MM.1S (cell line): ENCODE measurements around the gene ARID1A.

Experiments used
- DNase-seq: peaks from one replicate; pipeline ENCODE4 v3.0.0-alpha.2; 2015
- H2AFZ ChIP-seq: fragments of 300-600 bp; sonication (generic); 2 replicates; pipeline ENCODE4 v1.6.0; 2016; ENCODE audit warnings: antibody characterized with exemption, low read length
- H3F3A ChIP-seq: fragments of 300-600 bp; sonication (generic); 2 replicates; pipeline ENCODE4 v1.6.1; 2016; ENCODE audit warnings: mild to moderate bottlenecking, antibody characterized with exemption, low read length, moderate library complexity, mixed read lengths; ENCODE audit not compliant: insufficient read depth
- H3K27ac ChIP-seq: fragments of 300-600 bp; sonication (generic); 2 replicates; pipeline ENCODE4 v1.5.1; 2016; ENCODE audit warnings: mild to moderate bottlenecking, low read length
- H3K27me3 ChIP-seq: fragments of 300-600 bp; sonication (generic); replicated peaks from 2 replicates; pipeline ENCODE4 v1.6.0; 2016; ENCODE audit warnings: low read length; ENCODE audit not compliant: insufficient read depth
- H3K36me3 ChIP-seq: fragments of 300-600 bp; sonication (generic); replicated peaks from 2 replicates; pipeline ENCODE4 v1.6.1; 2016; ENCODE audit warnings: mild to moderate bottlenecking, low read length, mixed read lengths; ENCODE audit not compliant: insufficient read depth
- H3K4me1 ChIP-seq: fragments of 300-600 bp; sonication (generic); 2 replicates; pipeline ENCODE4 v1.6.1; 2016; ENCODE audit warnings: low read length, mixed read lengths
- H3K4me2 ChIP-seq: fragments of 300-600 bp; sonication (generic); 2 replicates; pipeline ENCODE4 v1.6.0; 2016; ENCODE audit warnings: low read depth, low read length
- H3K4me3 ChIP-seq: fragments of 300-600 bp; sonication (generic); 2 replicates; pipeline ENCODE4 v1.5.1; 2016; ENCODE audit warnings: low read length, mixed read lengths
- H3K79me2 ChIP-seq: fragments of 300-600 bp; sonication (generic); 2 replicates; pipeline ENCODE4 v1.6.1; 2016; ENCODE audit warnings: mixed run types, low read length, mixed read lengths
- H3K9ac ChIP-seq: fragments of 300-600 bp; sonication (generic); 2 replicates; pipeline ENCODE4 v1.6.1; 2016; ENCODE audit warnings: low read length, mixed read lengths
- H3K9me2 ChIP-seq: fragments of 300-600 bp; sonication (generic); replicated peaks from 2 replicates; pipeline ENCODE4 v1.6.1; 2016; ENCODE audit warnings: mild to moderate bottlenecking, low read length, mixed read lengths; ENCODE audit not compliant: insufficient read depth
- H3K9me3 ChIP-seq: fragments of 300-600 bp; sonication (generic); replicated peaks from 2 replicates; pipeline ENCODE4 v1.6.1; 2016; ENCODE audit warnings: mild to moderate bottlenecking, low read length, mixed read lengths; ENCODE audit not compliant: insufficient read depth
- H4K20me1 ChIP-seq: fragments of 300-600 bp; sonication (generic); 2 replicates; pipeline ENCODE4 v1.6.1; 2016; ENCODE audit warnings: mild to moderate bottlenecking, low read length, moderate library complexity, mixed read lengths; ENCODE audit not compliant: insufficient read depth
- EZH2 ChIP-seq: fragments of 300-600 bp; sonication (generic); optimal IDR thresholded peaks from 2 replicates; pipeline ENCODE3; 2017; ENCODE audit warnings: low read depth, mild to moderate bottlenecking, antibody characterized with exemption, low read length, mixed read lengths
- EZH2phosphoT487 ChIP-seq: fragments of 300-600 bp; sonication (generic); IDR thresholded peaks from 2 replicates; pipeline ENCODE4 v1.6.1; 2018; ENCODE audit warnings: antibody characterized with exemption, low read length
- TF ChIP-seq, protein P1 (sequence below): fragments of 300-600 bp; sonication (generic); IDR thresholded peaks from 2 replicates; pipeline ENCODE4 v1.5.1; 2016; ENCODE audit warnings: antibody characterized with exemption, low read length, mixed read lengths

ARID1A gene

GRCh38 chr1:26729633-26730032 lies 33.8 kb downstream of the ARID1A start:
- Histone ChIP-seq H3K36me3 (peaks cover 26% of the 10 kb centered on the region), H3K27me3 (no peaks in the 10 kb centered on the region), H2AFZ (no peak overlapping the region), H3F3A (peaks cover 41% of the 10 kb centered on the region), H4K20me1 (peaks cover 29% of the 10 kb centered on the region), H3K27ac (no peak overlapping the region), H3K4me1 (peaks cover 87% of the 10 kb centered on the region), H3K9me2 (no peaks in the 10 kb centered on the region), H3K9ac (no peak overlapping the region), H3K4me3 (no peak overlapping the region), H3K9me3 (no peaks in the 10 kb centered on the region), H3K79me2 (peaks cover 100% of the 10 kb centered on the region), H3K4me2 (no peak overlapping the region)
- no peak for TF ChIP-seq EZH2phosphoT487
- TF ChIP-seq, protein P1, sequence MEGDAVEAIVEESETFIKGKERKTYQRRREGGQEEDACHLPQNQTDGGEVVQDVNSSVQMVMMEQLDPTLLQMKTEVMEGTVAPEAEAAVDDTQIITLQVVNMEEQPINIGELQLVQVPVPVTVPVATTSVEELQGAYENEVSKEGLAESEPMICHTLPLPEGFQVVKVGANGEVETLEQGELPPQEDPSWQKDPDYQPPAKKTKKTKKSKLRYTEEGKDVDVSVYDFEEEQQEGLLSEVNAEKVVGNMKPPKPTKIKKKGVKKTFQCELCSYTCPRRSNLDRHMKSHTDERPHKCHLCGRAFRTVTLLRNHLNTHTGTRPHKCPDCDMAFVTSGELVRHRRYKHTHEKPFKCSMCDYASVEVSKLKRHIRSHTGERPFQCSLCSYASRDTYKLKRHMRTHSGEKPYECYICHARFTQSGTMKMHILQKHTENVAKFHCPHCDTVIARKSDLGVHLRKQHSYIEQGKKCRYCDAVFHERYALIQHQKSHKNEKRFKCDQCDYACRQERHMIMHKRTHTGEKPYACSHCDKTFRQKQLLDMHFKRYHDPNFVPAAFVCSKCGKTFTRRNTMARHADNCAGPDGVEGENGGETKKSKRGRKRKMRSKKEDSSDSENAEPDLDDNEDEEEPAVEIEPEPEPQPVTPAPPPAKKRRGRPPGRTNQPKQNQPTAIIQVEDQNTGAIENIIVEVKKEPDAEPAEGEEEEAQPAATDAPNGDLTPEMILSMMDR = no peak
- TF ChIP-seq EZH2 = no peak
- no peak for DNase-seq

- no peak for DNase-seq
- H3K36me3 ChIP-seq = peaks cover 26% of the 10 kb centered on the region
- H4K20me1 ChIP-seq = peaks cover 22% of the 10 kb centered on the region
- no peak overlapping the region for H3K9ac ChIP-seq
- H3K27me3 ChIP-seq = no peaks in the 10 kb centered on the region
- peaks cover 100% of the 10 kb centered on the region for H3K79me2 ChIP-seq
- no peak overlapping the region for H2AFZ ChIP-seq
- peaks cover 50% of the 10 kb centered on the region for H3F3A ChIP-seq
- TF ChIP-seq EZH2 = no peak
- no peak for TF ChIP-seq EZH2phosphoT487
- TF ChIP-seq, protein P1 = no peak
- H3K27ac ChIP-seq = no peak overlapping the region
- no peaks in the 10 kb centered on the region for H3K9me2 ChIP-seq
- no peak overlapping the region for H3K4me3 ChIP-seq
- no peak overlapping the region for H3K4me2 ChIP-seq
- no peaks in the 10 kb centered on the region for H3K9me3 ChIP-seq
- peaks cover 90% of the 10 kb centered on the region for H3K4me1 ChIP-seq
Observed at GRCh38 chr1:26730695-26731094, 34.9 kb downstream of the ARID1A start.

- Histone ChIP-seq H3K36me3 (peaks cover 26% of the 10 kb centered on the region), H3K9me3 (no peaks in the 10 kb centered on the region), H3K9me2 (no peaks in the 10 kb centered on the region), H2AFZ (no peak overlapping the region), H3K4me3 (no peak overlapping the region), H3K27ac (no peak overlapping the region), H3K4me2 (no peak overlapping the region), H3K9ac (no peak overlapping the region), H3K27me3 (no peaks in the 10 kb centered on the region), H4K20me1 (peaks cover 21% of the 10 kb centered on the region), H3K79me2 (peaks cover 98% of the 10 kb centered on the region), H3F3A (peaks cover 53% of the 10 kb centered on the region), H3K4me1 (peaks cover 91% of the 10 kb centered on the region)
- no peak for TF ChIP-seq EZH2
- no peak for TF ChIP-seq EZH2phosphoT487
- TF ChIP-seq, protein P1 = no peak
- no peak for DNase-seq
Observed at GRCh38 chr1:26731233-26731902, 35.6 kb downstream of the ARID1A start.
